Prostate gland (tissue), 2 donors: ENCODE data around the gene DLGAP4. TPM values are rescaled to one million over a fixed set of nuclear protein-coding genes. Genes with fewer than 3 reads are reported as not detected.

ENCODE experiments used
- DNase-seq: peaks from one replicate; pipeline ENCODE4 v3.0.0-alpha.2; 2019; ENCODE audit warnings: low spot score
- H3K27ac ChIP-seq, 2 donors: fragments of 200-600 bp; sonication (generic); 2 replicates each; pipeline ENCODE4 v1.5.1; 2017 to 2019
- H3K27me3 ChIP-seq: fragments of 200-600 bp; sonication (generic); replicated peaks from 2 replicates; pipeline ENCODE4 v1.5.1; 2019; ENCODE audit not compliant: insufficient read depth
- H3K36me3 ChIP-seq, 2 donors: fragments of 200-600 bp; sonication (generic); 1 replicate in 1 of 2; 2 replicates in 1 of 2; pipeline versions ENCODE4 v1.5.1 to v1.8.1; 2017 to 2019
- H3K4me1 ChIP-seq: fragments of 200-600 bp; sonication (generic); replicated peaks from 2 replicates; pipeline ENCODE4 v1.5.1; 2019
- H3K4me3 ChIP-seq, 2 donors: fragments of 200-600 bp; sonication (generic); 2 replicates each; pipeline ENCODE4 v1.5.1; 2017 to 2019
- H3K9me3 ChIP-seq: fragments of 200-600 bp; sonication (generic); 2 replicates; pipeline ENCODE4 v1.5.1; 2017
- CTCF ChIP-seq, 4 experiments: fragments of 200-600 bp in 2 of 4; fragments of 450-650 bp in 2 of 4; sonication (generic) in 2 of 4; IDR thresholded peaks; 1 replicate in 3 of 4; 2 replicates in 1 of 4; pipeline ENCODE4 v1.5.1; 2016 to 2019; ENCODE audit warnings: antibody characterized with exemption in 4 of 4, mild to moderate bottlenecking in 2 of 4, moderate library complexity in 2 of 4
- POLR2A ChIP-seq: fragments of 450-650 bp; IDR thresholded peaks from one replicate; pipeline ENCODE4 v1.6.1; 2016; ENCODE audit warnings: antibody characterized with exemption, mild to moderate bottlenecking
- POLR2AphosphoS5 ChIP-seq: sonication (generic); formaldehyde crosslinking; IDR thresholded peaks from one replicate; pipeline ENCODE4 v1.6.1; 2017; ENCODE audit warnings: antibody characterized with exemption
- WGBS: methylation state at CpG from one replicate; pipeline ENCODE4 v1.1.5; 2018; 5-methylcytosine and 5-hydroxymethylcytosine counted together
- intact Hi-C: fragments of 100-400 bp; cut with DNase I; formaldehyde crosslinking; loops from one replicate; pipeline ENCODE4 v1.14.2; 2022
- total RNA-seq, 2 donors: library from RNA; depleted of rRNA; stranded (reverse); fragments of >200 nt; gene quantifications; one replicate each; pipeline ENCODE4 v1.1.0, GENCODE V29; 2016

Gene DLGAP4
- total RNA-seq, 2 donors from 2014 or later: 38.0 to 104 TPM

GRCh38 chr20:36349384-36350170 is 43.4 kb downstream of the DLGAP4 start:
- no peak for TF ChIP-seq CTCF (IDR thresholded peaks at IDR 0.05)
- no peak for TF ChIP-seq POLR2AphosphoS5
- no peak for TF ChIP-seq POLR2A
- WGBS: 77% methylated on average over 15 of the region's 16 CpGs
- intact Hi-C loops: no loop called here
- Histone ChIP-seq H3K9me3 (no peaks in the 10 kb centered on the region), H3K36me3 (no peaks in the 10 kb centered on the region), H3K4me1 (no peaks in the 10 kb centered on the region), H3K27ac (no peak overlapping the region), H3K4me3 (no peak overlapping the region), H3K27me3 (no peaks in the 10 kb centered on the region)
- no peak for DNase-seq

GRCh38 chr20:36350439-36350838 is 44.3 kb downstream of the DLGAP4 start:
- no peak overlapping the region for H3K27ac ChIP-seq
- 100% methylated on average over 1 of the region's 1 CpG for WGBS
- no peak for TF ChIP-seq CTCF (IDR thresholded peaks at IDR 0.05)
- no peak for TF ChIP-seq POLR2AphosphoS5
- TF ChIP-seq POLR2A: no peak
- no peaks in the 10 kb centered on the region for H3K4me1 ChIP-seq
- no peaks in the 10 kb centered on the region for H3K36me3 ChIP-seq
- intact Hi-C loops: no loop called here
- H3K4me3 ChIP-seq: no peak overlapping the region
- no peak for DNase-seq
- H3K27me3 ChIP-seq: no peaks in the 10 kb centered on the region
- H3K9me3 ChIP-seq: no peaks in the 10 kb centered on the region

GRCh38 chr20:36351937-36352336 is 45.8 kb downstream of the DLGAP4 start:
- no peak overlapping the region for H3K27ac ChIP-seq
- intact Hi-C loops: no loop called here

GRCh38 chr20:36352843-36353553 is 46.9 kb downstream of the DLGAP4 start:
- H3K4me3 ChIP-seq: no peak overlapping the region
- H3K9me3 ChIP-seq: no peaks in the 10 kb centered on the region
- intact Hi-C loops: no loop called here
- H3K36me3 ChIP-seq: no peaks in the 10 kb centered on the region
- no peaks in the 10 kb centered on the region for H3K4me1 ChIP-seq
- H3K27me3 ChIP-seq: no peaks in the 10 kb centered on the region
- no peak overlapping the region for H3K27ac ChIP-seq
- no peak for TF ChIP-seq POLR2A
- TF ChIP-seq POLR2AphosphoS5: no peak
- TF ChIP-seq CTCF (IDR thresholded peaks at IDR 0.05): no peak
- DNase-seq: no peak
- 69% methylated on average over 11 of the region's 11 CpGs for WGBS

More at GRCh38 chr20:36351937-36352336, 45.8 kb downstream of the DLGAP4 start:
- Histone ChIP-seq H3K4me3 (no peak overlapping the region), H3K4me1 (no peaks in the 10 kb centered on the region), H3K36me3 (no peaks in the 10 kb centered on the region), H3K27me3 (no peaks in the 10 kb centered on the region), H3K9me3 (no peaks in the 10 kb centered on the region)
- 88% methylated on average over 6 of the region's 6 CpGs for WGBS
- no peak for TF ChIP-seq POLR2A
- TF ChIP-seq POLR2AphosphoS5: no peak
- TF ChIP-seq CTCF (IDR thresholded peaks at IDR 0.05): no peak
- DNase-seq: no peak
